IMR-90 (cell line): ENCODE data around the gene RAB33B.

Experiments
- CTCF ChIP-seq: conservative IDR thresholded peaks from 2 replicates; pipeline ENCODE4 v1.5.1; 2012; ENCODE audit warnings: mild to moderate bottlenecking, low read depth, low read length, improper control_type of control experiment
- MXI1 ChIP-seq: IDR thresholded peaks from 2 replicates; pipeline ENCODE4 v1.6.1; 2012; ENCODE audit warnings: low read depth, mild to moderate bottlenecking, low read length, moderate library complexity, borderline replicate concordance
- POLR2A ChIP-seq: IDR thresholded peaks from 2 replicates; pipeline ENCODE4 v1.6.1; 2012; ENCODE audit warnings: mild to moderate bottlenecking, low read depth, low read length
- RAD21 ChIP-seq: IDR thresholded peaks from 2 replicates; pipeline ENCODE4 v1.6.1; 2012; ENCODE audit warnings: low read length, improper control_type of control experiment
- RFX5 ChIP-seq: IDR thresholded peaks from 2 replicates; pipeline ENCODE4 v1.8.0; 2012; ENCODE audit warnings: low read depth, mild to moderate bottlenecking, low read length, moderate library complexity

- TF ChIP-seq CTCF (no peak), MXI1 (no peak), RFX5 (no peak), RAD21 (no peak), POLR2A (no peak)
Measured at GRCh38 chr4:139472852-139473251, 18.9 kb downstream of the RAB33B start.
